B cell (primary cell): ENCODE results near the gene PARN.

ENCODE experiments used
- CTCF ChIP-seq: fragments of 200-600 bp; IDR thresholded peaks from one replicate; pipeline ENCODE4 v1.8.0; 2022; ENCODE audit warnings: antibody characterized with exemption, mild to moderate bottlenecking
- EZH2 ChIP-seq: IDR thresholded peaks from 2 replicates; pipeline ENCODE4 v1.6.1; 2012; ENCODE audit warnings: borderline replicate concordance, low read depth, mild to moderate bottlenecking, moderate library complexity, low read length; ENCODE audit not compliant: insufficient read depth, poor library complexity, severe bottlenecking

- TF ChIP-seq CTCF, result no peak
- TF ChIP-seq EZH2, result no peak
Observed at GRCh38 chr16:14560523-14560922, 69.5 kb downstream of the PARN start.
